ENCODE data around the gene TCERG1L.
"Not testable (repeated sequence)": the region's sequence is repeated elsewhere in the genome, so short reads cannot be mapped to it uniquely, and the experiment has no call there.

The TCERG1L gene

GRCh38 chr10:131311661-131312477 lies at the start of gene TCERG1L:
TSS of gene TCERG1L (minus strand) at chr10:131311721. CDS start at chr10:131311635, 86 bp downstream.
- no peak for DNase-seq (ENCODE audit: low read depth)

- DNase-seq (ENCODE audit: low read depth), result no peak
These were observed 47.4 kb upstream of the TCERG1L start for GRCh38 chr10:131358741-131359442.

- no peak for DNase-seq (ENCODE audit: low read depth)
These were observed 44.9 kb upstream of the TCERG1L start for GRCh38 chr10:131356442-131356841.

- DNase-seq (ENCODE audit: low read depth), result no peak
These were observed 44.4 kb upstream of the TCERG1L start for GRCh38 chr10:131355881-131356280.

GRCh38 chr10:131355056-131355455 lies 43.5 kb upstream of the TCERG1L start:
- DNase-seq (ENCODE audit: low read depth), result no peak

- no peak for DNase-seq (ENCODE audit: low read depth)
These were observed 42.9 kb upstream of the TCERG1L start for GRCh38 chr10:131354380-131354779.

GRCh38 chr10:131352765-131353290 lies 41.3 kb upstream of the TCERG1L start:
- DNase-seq (ENCODE audit: low read depth), result no peak

- no peak for DNase-seq (ENCODE audit: low read depth)
These were observed 39.1 kb upstream of the TCERG1L start for GRCh38 chr10:131350660-131351059.

GRCh38 chr10:131350245-131350644 lies 38.7 kb upstream of the TCERG1L start:
- no peak for DNase-seq (ENCODE audit: low read depth)

GRCh38 chr10:131346456-131346855 lies 34.9 kb upstream of the TCERG1L start:
- DNase-seq (ENCODE audit: low read depth), result no peak

- no peak for DNase-seq (ENCODE audit: low read depth)
These were observed 34.2 kb upstream of the TCERG1L start for GRCh38 chr10:131345691-131346090.

GRCh38 chr10:131344747-131345146 lies 33.2 kb upstream of the TCERG1L start:
- no peak for DNase-seq (ENCODE audit: low read depth)

GRCh38 chr10:131337741-131338140 lies 26.2 kb upstream of the TCERG1L start:
- no peak for DNase-seq (ENCODE audit: low read depth)

GRCh38 chr10:131332821-131333220 lies 21.3 kb upstream of the TCERG1L start:
- DNase-seq (ENCODE audit: low read depth), result no peak

- DNase-seq (ENCODE audit: low read depth), result no peak
These were observed 12.4 kb upstream of the TCERG1L start for GRCh38 chr10:131323880-131324279.

- DNase-seq (ENCODE audit: low read depth), result no peak
These were observed 11.5 kb upstream of the TCERG1L start for GRCh38 chr10:131323025-131323424.

GRCh38 chr10:131322575-131322974 lies 11.1 kb upstream of the TCERG1L start:
- not testable (repeated sequence) for DNase-seq (ENCODE audit: low read depth)

GRCh38 chr10:131320860-131321604 lies 9.5 kb upstream of the TCERG1L start:
- no peak for DNase-seq (ENCODE audit: low read depth)

GRCh38 chr10:131318814-131319213 lies 7.3 kb upstream of the TCERG1L start:
- no peak for DNase-seq (ENCODE audit: low read depth)

- no peak for DNase-seq (ENCODE audit: low read depth)
These were observed 6.8 kb upstream of the TCERG1L start for GRCh38 chr10:131318291-131318690.

- DNase-seq (ENCODE audit: low read depth), result no peak
These were observed 5.0 kb upstream of the TCERG1L start for GRCh38 chr10:131316321-131317075.

GRCh38 chr10:131315344-131315743 lies 3.8 kb upstream of the TCERG1L start:
- no peak for DNase-seq (ENCODE audit: low read depth)

Data from non-pigmented ciliary epithelial cell (primary cell).